ENCODE results near the gene MICAL3.
A peak's percentile ranks its signal among the peaks of the same experiment; 100 is the strongest.

The MICAL3 gene

GRCh38 chr22:17954860-17955587, 69.3 kb downstream of the MICAL3 start:
- DNase-seq (ENCODE audit: low read depth, low spot score), result no peak
- in situ Hi-C loops (cut with HindIII; ENCODE audit: low sequenced_read_pairs), result no loop called here
- no peak for TF ChIP-seq CTCF (IDR thresholded peaks at IDR 0.05; ENCODE audit: low read depth, low read length)
- H3K4me3 ChIP-seq (ENCODE audit: low read depth, low read length), result no peak overlapping the region

GRCh38 chr22:17954200-17954859, 70.0 kb downstream of the MICAL3 start:
- no peak overlapping the region for H3K4me3 ChIP-seq (ENCODE audit: low read depth, low read length)
- DNase-seq (ENCODE audit: low read depth, low spot score), result no peak
- TF ChIP-seq CTCF (IDR thresholded peaks at IDR 0.05; ENCODE audit: low read depth, low read length), result no peak
- in situ Hi-C loops (cut with HindIII; ENCODE audit: low sequenced_read_pairs), result no loop called here

GRCh38 chr22:17953147-17953546, 71.2 kb downstream of the MICAL3 start:
- no peak overlapping the region for H3K4me3 ChIP-seq (ENCODE audit: low read depth, low read length)
- in situ Hi-C loops (cut with HindIII; ENCODE audit: low sequenced_read_pairs), result no loop called here
- TF ChIP-seq CTCF (IDR thresholded peaks at IDR 0.05; ENCODE audit: low read depth, low read length), result no peak
- no peak for DNase-seq (ENCODE audit: low read depth, low spot score)

- TF ChIP-seq CTCF (IDR thresholded peaks at IDR 0.05; ENCODE audit: low read depth, low read length), result no peak
- no peak for DNase-seq (ENCODE audit: low read depth, low spot score)
- H3K4me3 ChIP-seq (ENCODE audit: low read depth, low read length), result no peak overlapping the region
- in situ Hi-C loops (cut with HindIII; ENCODE audit: low sequenced_read_pairs), result no loop called here
Measured at GRCh38 chr22:17952273-17952801, 72.0 kb downstream of the MICAL3 start.

- DNase-seq (ENCODE audit: low read depth, low spot score), result no peak
- no peak for TF ChIP-seq CTCF (IDR thresholded peaks at IDR 0.05; ENCODE audit: low read depth, low read length)
- H3K4me3 ChIP-seq (ENCODE audit: low read depth, low read length), result no peak overlapping the region
- in situ Hi-C loops (cut with HindIII; ENCODE audit: low sequenced_read_pairs), result no loop called here
Measured at GRCh38 chr22:17951315-17951714, 73.0 kb downstream of the MICAL3 start.

GRCh38 chr22:17950651-17951214, 73.6 kb downstream of the MICAL3 start:
- in situ Hi-C loops (cut with HindIII; ENCODE audit: low sequenced_read_pairs), result no loop called here
- peak; percentile 29 for DNase-seq (ENCODE audit: low read depth, low spot score)
- TF ChIP-seq CTCF (IDR thresholded peaks at IDR 0.05; ENCODE audit: low read depth, low read length), result no peak
- no peak overlapping the region for H3K4me3 ChIP-seq (ENCODE audit: low read depth, low read length)

All from astrocyte of the spinal cord (primary cell).